ENCODE results near the gene TRPM2.

GRCh38 chr21:44390886-44391285, 37.5 kb downstream of the TRPM2 start:
- no peak for TF ChIP-seq CTCF (IDR thresholded peaks at IDR 0.05)
- TF ChIP-seq EP300 (IDR thresholded peaks at IDR 0.05): no peak
- no peak for TF ChIP-seq POLR2A (IDR thresholded peaks at IDR 0.05)
- no peak for TF ChIP-seq POLR2AphosphoS5 (IDR thresholded peaks at IDR 0.05)
